H9 (cell line): ENCODE data around the gene BIK. TPM values are rescaled to one million over a fixed set of nuclear protein-coding genes. Genes with fewer than 3 reads are reported as not detected.

Experiments used
- DNase-seq: peaks from one replicate; pipeline ENCODE4 v3.0.0-alpha.2; 2017
- H2AFZ ChIP-seq: one replicate; pipeline ENCODE4 v1.6.1; 2013; ENCODE audit warnings: mild to moderate bottlenecking, low read length, control low read depth, moderate library complexity
- H2AK5ac ChIP-seq: 2 replicates; pipeline ENCODE4 v1.6.1; 2013; ENCODE audit warnings: low read length, control low read depth, mixed read lengths; ENCODE audit not compliant: insufficient read length
- H2BK120ac ChIP-seq: one replicate; pipeline ENCODE4 v1.6.1; 2013; ENCODE audit warnings: low read depth, mild to moderate bottlenecking, low read length, control low read depth, inconsistent platforms; ENCODE audit not compliant: poor library complexity, severe bottlenecking
- H2BK12ac ChIP-seq: 2 replicates; pipeline ENCODE4 v1.6.1; 2013; ENCODE audit warnings: low read length, control low read depth, mixed read lengths, low read depth; ENCODE audit not compliant: insufficient read length
- H2BK15ac ChIP-seq: 2 replicates; pipeline ENCODE4 v1.6.1; 2013; ENCODE audit warnings: low read depth, low read length, control low read depth
- H2BK20ac ChIP-seq: one replicate; pipeline ENCODE4 v1.6.1; 2013; ENCODE audit warnings: low read depth, mild to moderate bottlenecking, low read length, control low read depth, inconsistent platforms; ENCODE audit not compliant: poor library complexity, severe bottlenecking
- H2BK5ac ChIP-seq: 2 replicates; pipeline ENCODE4 v1.6.1; 2013; ENCODE audit warnings: low read length, control low read depth, mixed read lengths; ENCODE audit not compliant: insufficient read length
- H3K14ac ChIP-seq: 2 replicates; pipeline ENCODE4 v1.6.1; 2013; ENCODE audit warnings: low read length, control low read depth; ENCODE audit not compliant: insufficient read depth
- H3K18ac ChIP-seq: 2 replicates; pipeline ENCODE4 v1.6.1; 2013; ENCODE audit warnings: low read depth, mild to moderate bottlenecking, mixed read lengths, low read length, control low read depth; ENCODE audit not compliant: insufficient read length
- H3K23ac ChIP-seq: 2 replicates; pipeline ENCODE4 v1.6.1; 2013; ENCODE audit warnings: low read length, control low read depth, mixed read lengths, low read depth; ENCODE audit not compliant: insufficient read length
- H3K23me2 ChIP-seq: 2 replicates; pipeline ENCODE4 v1.6.1; 2013; ENCODE audit warnings: low read depth, mild to moderate bottlenecking, mixed read lengths, low read length, control low read depth; ENCODE audit not compliant: insufficient read length, poor library complexity, severe bottlenecking
- H3K27ac ChIP-seq: 2 replicates; pipeline ENCODE4 v1.5.1; 2013; ENCODE audit warnings: low read length, control low read depth, mixed read lengths, low read depth; ENCODE audit not compliant: insufficient read length
- H3K27me3 ChIP-seq: 2 replicates; pipeline ENCODE4 v1.6.1; 2013; ENCODE audit warnings: low read length, control low read depth, inconsistent platforms; ENCODE audit not compliant: insufficient read depth
- H3K4ac ChIP-seq: 2 replicates; pipeline ENCODE4 v1.6.1; 2013; ENCODE audit warnings: low read depth, mild to moderate bottlenecking, control low read depth, inconsistent platforms, low read length, moderate library complexity
- H3K4me1 ChIP-seq: 2 replicates; pipeline ENCODE4 v1.6.1; 2013; ENCODE audit warnings: low read length, control low read depth, inconsistent platforms; ENCODE audit not compliant: insufficient read depth
- H3K4me2 ChIP-seq: 2 replicates; pipeline ENCODE4 v1.6.1; 2013; ENCODE audit warnings: low read length, control low read depth, mixed read lengths; ENCODE audit not compliant: insufficient read length, insufficient read depth
- H3K56ac ChIP-seq: 2 replicates; pipeline ENCODE4 v1.6.1; 2013; ENCODE audit warnings: low read depth, mild to moderate bottlenecking, mixed read lengths, low read length, control low read depth; ENCODE audit not compliant: insufficient read length
- H3K79me1 ChIP-seq: 2 replicates; pipeline ENCODE4 v1.6.1; 2013; ENCODE audit warnings: low read depth, mild to moderate bottlenecking, moderate library complexity, low read length, control low read depth, inconsistent platforms; ENCODE audit not compliant: insufficient read depth, poor library complexity, severe bottlenecking
- H3K79me2 ChIP-seq: 2 replicates; pipeline ENCODE4 v1.6.1; 2013; ENCODE audit warnings: low read length, control low read depth, inconsistent platforms; ENCODE audit not compliant: insufficient read depth
- H3K9ac ChIP-seq: 2 replicates; pipeline ENCODE4 v1.6.1; 2013; ENCODE audit warnings: low read length, control low read depth, mixed read lengths; ENCODE audit not compliant: insufficient read length; ENCODE audit errors: extremely low read depth
- H3K9me3 ChIP-seq: one replicate; pipeline ENCODE4 v1.6.1; 2013; ENCODE audit warnings: low read depth, low read length, inconsistent platforms; ENCODE audit not compliant: control insufficient read depth
- H3T11ph ChIP-seq: one replicate; pipeline ENCODE4 v1.6.1; 2013; ENCODE audit warnings: mild to moderate bottlenecking, low read length, control low read depth, inconsistent platforms
- H4K20me1 ChIP-seq: one replicate; pipeline ENCODE4 v1.6.1; 2013; ENCODE audit not compliant: control insufficient read depth, insufficient read length, insufficient read depth
- H4K5ac ChIP-seq: 2 replicates; pipeline ENCODE4 v1.6.1; 2013; ENCODE audit warnings: low read depth, mild to moderate bottlenecking, mixed read lengths, low read length, control low read depth; ENCODE audit not compliant: insufficient read length
- H4K8ac ChIP-seq: replicated peaks from 2 replicates; pipeline ENCODE4 v1.6.1; 2013; ENCODE audit warnings: low read length, control low read depth, mixed read lengths, low read depth; ENCODE audit not compliant: insufficient read length
- H4K91ac ChIP-seq: 2 replicates; pipeline ENCODE4 v1.6.1; 2013; ENCODE audit warnings: low read depth, mild to moderate bottlenecking, moderate library complexity, mixed read lengths, low read length, control low read depth; ENCODE audit not compliant: insufficient read length
- H3K27ac Mint-ChIP-seq, 3 experiments: 2 replicates in 2 of 3; 3 replicates in 1 of 3; pipeline ENCODE4 v1.8.0; 2020 to 2021; ENCODE audit warnings: mixed read lengths in 3 of 3, mild to moderate bottlenecking in 1 of 3, moderate library complexity in 1 of 3
- H3K27me3 Mint-ChIP-seq: 2 replicates; pipeline ENCODE4 v1.8.0; 2021; ENCODE audit warnings: low read depth, mild to moderate bottlenecking, moderate library complexity, mixed read lengths
- H3K36me3 Mint-ChIP-seq, 3 experiments: 2 replicates in 2 of 3; 3 replicates in 1 of 3; pipeline ENCODE4 v1.8.0; 2020 to 2021; ENCODE audit warnings: low read depth in 3 of 3, mixed read lengths in 3 of 3; ENCODE audit not compliant: insufficient read depth in 1 of 3
- H3K4me1 Mint-ChIP-seq, 2 experiments: 2 replicates each; pipeline ENCODE4 v1.8.0; 2020; ENCODE audit warnings: mixed read lengths in 2 of 2
- H3K4me3 Mint-ChIP-seq, 2 experiments: 2 replicates in 1 of 2; 3 replicates in 1 of 2; pipeline ENCODE4 v1.8.0; 2020 to 2021; ENCODE audit warnings: mild to moderate bottlenecking in 2 of 2, mixed read lengths in 2 of 2, moderate library complexity in 1 of 2
- H3K9me3 Mint-ChIP-seq, 2 experiments: 2 replicates in 1 of 2; 3 replicates in 1 of 2; pipeline ENCODE4 v1.8.0; 2020; ENCODE audit warnings: mild to moderate bottlenecking in 2 of 2, mixed read lengths in 2 of 2, moderate library complexity in 1 of 2
- WGBS: extraction: QIAGEN DNeasy Blood & Tissue Kit; methylation state at CpG from one replicate; pipeline ENCODE4 v1.1.7; 2013; ENCODE audit warnings: missing lambda C conversion rate, low lambda C conversion rate, mixed read lengths; ENCODE audit not compliant: insufficient read length; ENCODE audit errors: extremely low coverage; 5-methylcytosine and 5-hydroxymethylcytosine counted together
- total RNA-seq: library from RNA; stranded (reverse); gene quantifications from 2 replicates; pipeline ENCODE4 v1.2.1, GENCODE V29; 2021
- TF ChIP-seq, protein P1 (sequence below): fragments of 200-600 bp; sonication (generic); conservative IDR thresholded peaks from 3 replicates; pipeline ENCODE4 v1.8.0; 2021; ENCODE audit warnings: antibody characterized with exemption, mild to moderate bottlenecking

Gene BIK
- total RNA-seq, 1 experiment from 2014 or later: 8.3 TPM

DNA sequence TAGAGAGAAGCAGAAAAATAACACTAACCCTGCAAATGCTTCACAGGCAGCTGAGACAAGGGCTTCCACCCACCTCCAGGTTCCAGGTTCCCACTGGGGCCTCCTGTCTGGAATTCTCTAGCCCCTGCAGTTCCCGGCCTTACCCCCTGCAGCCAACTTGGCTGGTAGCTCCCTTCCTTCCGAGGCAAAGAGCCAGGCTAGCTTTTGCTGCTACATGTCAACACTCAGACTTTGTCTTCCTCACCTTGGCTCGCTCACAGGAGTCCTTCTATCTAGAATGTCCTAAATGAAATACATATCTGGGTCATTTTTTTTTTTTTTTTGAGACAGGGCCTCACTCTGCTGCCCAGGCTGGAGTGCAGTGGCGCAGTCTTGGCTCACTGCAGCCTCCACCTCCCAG, 11.5 kb upstream of the BIK start:
- TF ChIP-seq, protein P1, sequence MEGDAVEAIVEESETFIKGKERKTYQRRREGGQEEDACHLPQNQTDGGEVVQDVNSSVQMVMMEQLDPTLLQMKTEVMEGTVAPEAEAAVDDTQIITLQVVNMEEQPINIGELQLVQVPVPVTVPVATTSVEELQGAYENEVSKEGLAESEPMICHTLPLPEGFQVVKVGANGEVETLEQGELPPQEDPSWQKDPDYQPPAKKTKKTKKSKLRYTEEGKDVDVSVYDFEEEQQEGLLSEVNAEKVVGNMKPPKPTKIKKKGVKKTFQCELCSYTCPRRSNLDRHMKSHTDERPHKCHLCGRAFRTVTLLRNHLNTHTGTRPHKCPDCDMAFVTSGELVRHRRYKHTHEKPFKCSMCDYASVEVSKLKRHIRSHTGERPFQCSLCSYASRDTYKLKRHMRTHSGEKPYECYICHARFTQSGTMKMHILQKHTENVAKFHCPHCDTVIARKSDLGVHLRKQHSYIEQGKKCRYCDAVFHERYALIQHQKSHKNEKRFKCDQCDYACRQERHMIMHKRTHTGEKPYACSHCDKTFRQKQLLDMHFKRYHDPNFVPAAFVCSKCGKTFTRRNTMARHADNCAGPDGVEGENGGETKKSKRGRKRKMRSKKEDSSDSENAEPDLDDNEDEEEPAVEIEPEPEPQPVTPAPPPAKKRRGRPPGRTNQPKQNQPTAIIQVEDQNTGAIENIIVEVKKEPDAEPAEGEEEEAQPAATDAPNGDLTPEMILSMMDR: no peak
- no CpG with 5 or more reads among the region's 4 CpGs for WGBS
- no peak overlapping the region for H4K5ac ChIP-seq
- Mint-ChIP-seq H3K4me3 (no peak overlapping the region), H3K4me1 (peaks cover 7 to 12% of the 10 kb centered on the region in 2 experiments), H3K36me3 (peaks cover 5 to 13% (median 7%) of the 10 kb centered on the region in 3 experiments), H3K27ac (no peak overlapping the region), H3K27me3 (peaks cover 5% of the 10 kb centered on the region; the same call in 1 of the 2 replicates), H3K9me3 (peaks cover 13 to 18% of the 10 kb centered on the region in 2 experiments)
- H3K27ac ChIP-seq: no peak overlapping the region
- no peak overlapping the region for H2AK5ac ChIP-seq
- no peak overlapping the region for H3K23ac ChIP-seq
- no peaks in the 10 kb centered on the region for H3K23me2 ChIP-seq
- H2BK12ac ChIP-seq: no peak overlapping the region
- no peaks in the 10 kb centered on the region for H3K79me1 ChIP-seq
- H3T11ph ChIP-seq: no peak overlapping the region
- H2BK20ac ChIP-seq: no peak overlapping the region
- H3K27me3 ChIP-seq: no peaks in the 10 kb centered on the region
- H3K4me2 ChIP-seq: no peak overlapping the region
- no peak overlapping the region for H3K9ac ChIP-seq
- no peak overlapping the region for H3K4ac ChIP-seq
- DNase-seq: no peak
- no peak overlapping the region for H3K56ac ChIP-seq
- no peak overlapping the region for H3K18ac ChIP-seq
- H4K91ac ChIP-seq: no peak overlapping the region
- H2AFZ ChIP-seq: no peak overlapping the region
- H2BK120ac ChIP-seq: no peak overlapping the region
- H4K20me1 ChIP-seq: no peaks in the 10 kb centered on the region
- H3K79me2 ChIP-seq: no peaks in the 10 kb centered on the region
- H3K9me3 ChIP-seq: no peaks in the 10 kb centered on the region
- H3K4me1 ChIP-seq: no peaks in the 10 kb centered on the region
- no peak overlapping the region for H4K8ac ChIP-seq
- no peak overlapping the region for H2BK5ac ChIP-seq
- H3K14ac ChIP-seq: no peak overlapping the region
- H2BK15ac ChIP-seq: no peak overlapping the region
